Vagina (tissue), 2 donors: ENCODE data around the gene IPO11. TPM values are rescaled to one million over a fixed set of nuclear protein-coding genes. Genes with fewer than 3 reads are reported as not detected.

Experiments
- DNase-seq, 2 donors: peaks; one replicate each; pipeline ENCODE4 v3.0.0-alpha.2; 2017; ENCODE audit errors: extremely low spot score in 2 of 2
- H3K27ac ChIP-seq: fragments of 200-600 bp; sonication (generic); one replicate; pipeline ENCODE4 v1.5.1; 2019
- H3K27me3 ChIP-seq: fragments of 200-600 bp; sonication (generic); one replicate; pipeline ENCODE4 v1.5.1; 2019
- H3K36me3 ChIP-seq, 2 donors: fragments of 200-600 bp; sonication (generic); one replicate each; pipeline ENCODE4 v1.5.1; 2017 to 2019
- H3K4me1 ChIP-seq: fragments of 200-600 bp; sonication (generic); one replicate; pipeline ENCODE4 v1.5.1; 2019
- H3K4me3 ChIP-seq, 2 donors: fragments of 200-600 bp; sonication (generic); 1 replicate in 1 of 2; 2 replicates in 1 of 2; pipeline ENCODE4 v1.5.1; 2016 to 2019
- H3K9me3 ChIP-seq: fragments of 200-600 bp; sonication (generic); one replicate; pipeline ENCODE4 v1.5.1; 2019
- CTCF ChIP-seq, 3 experiments: fragments of 450-650 bp in 2 of 3; fragments of 200-600 bp in 1 of 3; sonication (generic) in 1 of 3; IDR thresholded peaks; one replicate each; pipeline ENCODE4 v1.5.1; 2017 to 2019; ENCODE audit warnings: antibody characterized with exemption in 3 of 3, mild to moderate bottlenecking in 2 of 3, moderate library complexity in 2 of 3
- POLR2A ChIP-seq, 2 donors: fragments of 450-650 bp; IDR thresholded peaks; one replicate each; pipeline ENCODE4 v1.6.1; 2017; ENCODE audit warnings: antibody characterized with exemption in 2 of 2, mild to moderate bottlenecking in 2 of 2, moderate library complexity in 2 of 2
- POLR2AphosphoS5 ChIP-seq, 2 donors: sonication (generic); formaldehyde crosslinking; IDR thresholded peaks; one replicate each; pipeline ENCODE4 v1.9.0; 2017; ENCODE audit warnings: antibody characterized with exemption in 2 of 2, mild to moderate bottlenecking in 2 of 2, low read depth in 1 of 2; ENCODE audit not compliant: insufficient read depth in 1 of 2
- intact Hi-C: fragments of 100-400 bp; cut with DNase I; formaldehyde crosslinking; loops from one replicate; pipeline ENCODE4 v1.15.1; 2023
- total RNA-seq: library from RNA; depleted of rRNA; stranded (reverse); fragments of >200 nt; gene quantifications from one replicate; pipeline ENCODE4 v1.2.3, GENCODE V29; 2016

IPO11 gene
- total RNA-seq, 1 donor from 2014 or later = 31.2 TPM

GRCh38 chr5:62521319-62521718, 108.8 kb downstream of the IPO11 start:
- Histone ChIP-seq H3K9me3 (no peaks in the 10 kb centered on the region), H3K4me3 (no peak overlapping the region), H3K27me3 (no peaks in the 10 kb centered on the region), H3K4me1 (no peaks in the 10 kb centered on the region), H3K36me3 (peaks cover 0 to under 1% of the 10 kb centered on the region in 2 donors), H3K27ac (no peak overlapping the region)
- no peak for DNase-seq
- intact Hi-C loops = no loop called here
- TF ChIP-seq POLR2AphosphoS5 (IDR thresholded peaks at IDR 0.05; ENCODE audit: insufficient read depth in 1 of 2, low read depth in 1 of 2) (no peak), CTCF (IDR thresholded peaks at IDR 0.05) (no peak), POLR2A (IDR thresholded peaks at IDR 0.05) (no peak)

- no peaks in the 10 kb centered on the region for H3K27me3 ChIP-seq
- H3K4me1 ChIP-seq = no peaks in the 10 kb centered on the region
- no peak overlapping the region for H3K4me3 ChIP-seq
- H3K36me3 ChIP-seq = peaks cover 0 to 5% of the 10 kb centered on the region in 2 donors
- H3K27ac ChIP-seq = no peak overlapping the region
- DNase-seq = no peak
- no peaks in the 10 kb centered on the region for H3K9me3 ChIP-seq
- no peak for TF ChIP-seq POLR2AphosphoS5 (IDR thresholded peaks at IDR 0.05; ENCODE audit: insufficient read depth in 1 of 2, low read depth in 1 of 2)
- TF ChIP-seq POLR2A (IDR thresholded peaks at IDR 0.05) = no peak
- TF ChIP-seq CTCF (IDR thresholded peaks at IDR 0.05) = no peak
- intact Hi-C loops = no loop called here
These were observed 110.2 kb downstream of the IPO11 start for GRCh38 chr5:62522811-62523210.

- Histone ChIP-seq H3K36me3 (peaks cover 0 to 16% of the 10 kb centered on the region in 2 donors), H3K9me3 (no peaks in the 10 kb centered on the region), H3K4me1 (no peaks in the 10 kb centered on the region), H3K4me3 (no peak overlapping the region), H3K27me3 (no peaks in the 10 kb centered on the region), H3K27ac (no peak overlapping the region)
- no peak for DNase-seq
- TF ChIP-seq POLR2AphosphoS5 (IDR thresholded peaks at IDR 0.05; ENCODE audit: insufficient read depth in 1 of 2, low read depth in 1 of 2) (no peak), POLR2A (IDR thresholded peaks at IDR 0.05) (no peak), CTCF (IDR thresholded peaks at IDR 0.05) (no peak)
- intact Hi-C loops = no loop called here
These were observed 121.0 kb downstream of the IPO11 start for GRCh38 chr5:62533597-62533996.

- intact Hi-C loops = no loop called here
- Histone ChIP-seq H3K9me3 (no peaks in the 10 kb centered on the region), H3K27ac (no peak overlapping the region), H3K4me3 (no peak overlapping the region), H3K36me3 (peaks cover 0 to 22% of the 10 kb centered on the region in 2 donors), H3K27me3 (no peaks in the 10 kb centered on the region), H3K4me1 (no peaks in the 10 kb centered on the region)
- TF ChIP-seq POLR2AphosphoS5 (IDR thresholded peaks at IDR 0.05; ENCODE audit: insufficient read depth in 1 of 2, low read depth in 1 of 2) (no peak), CTCF (IDR thresholded peaks at IDR 0.05) (no peak), POLR2A (IDR thresholded peaks at IDR 0.05) (no peak)
- no peak for DNase-seq
These were observed 122.1 kb downstream of the IPO11 start for GRCh38 chr5:62534461-62535236.

- Histone ChIP-seq H3K36me3 (peaks cover 0 to 19% of the 10 kb centered on the region in 2 donors), H3K27me3 (no peaks in the 10 kb centered on the region), H3K27ac (no peak overlapping the region), H3K4me1 (no peaks in the 10 kb centered on the region), H3K9me3 (no peaks in the 10 kb centered on the region), H3K4me3 (no peak overlapping the region)
- TF ChIP-seq POLR2AphosphoS5 (IDR thresholded peaks at IDR 0.05; ENCODE audit: insufficient read depth in 1 of 2, low read depth in 1 of 2) (no peak), POLR2A (IDR thresholded peaks at IDR 0.05) (no peak), CTCF (IDR thresholded peaks at IDR 0.05) (no peak)
- DNase-seq = no peak
- intact Hi-C loops = no loop called here
These were observed 123.7 kb downstream of the IPO11 start for GRCh38 chr5:62536232-62536631.
